ENCODE measurements around the gene AIF1.
"Not testable (repeated sequence)": the region's sequence is repeated elsewhere in the genome, so short reads cannot be mapped to it uniquely, and the experiment has no call there.

AIF1 gene

DNA sequence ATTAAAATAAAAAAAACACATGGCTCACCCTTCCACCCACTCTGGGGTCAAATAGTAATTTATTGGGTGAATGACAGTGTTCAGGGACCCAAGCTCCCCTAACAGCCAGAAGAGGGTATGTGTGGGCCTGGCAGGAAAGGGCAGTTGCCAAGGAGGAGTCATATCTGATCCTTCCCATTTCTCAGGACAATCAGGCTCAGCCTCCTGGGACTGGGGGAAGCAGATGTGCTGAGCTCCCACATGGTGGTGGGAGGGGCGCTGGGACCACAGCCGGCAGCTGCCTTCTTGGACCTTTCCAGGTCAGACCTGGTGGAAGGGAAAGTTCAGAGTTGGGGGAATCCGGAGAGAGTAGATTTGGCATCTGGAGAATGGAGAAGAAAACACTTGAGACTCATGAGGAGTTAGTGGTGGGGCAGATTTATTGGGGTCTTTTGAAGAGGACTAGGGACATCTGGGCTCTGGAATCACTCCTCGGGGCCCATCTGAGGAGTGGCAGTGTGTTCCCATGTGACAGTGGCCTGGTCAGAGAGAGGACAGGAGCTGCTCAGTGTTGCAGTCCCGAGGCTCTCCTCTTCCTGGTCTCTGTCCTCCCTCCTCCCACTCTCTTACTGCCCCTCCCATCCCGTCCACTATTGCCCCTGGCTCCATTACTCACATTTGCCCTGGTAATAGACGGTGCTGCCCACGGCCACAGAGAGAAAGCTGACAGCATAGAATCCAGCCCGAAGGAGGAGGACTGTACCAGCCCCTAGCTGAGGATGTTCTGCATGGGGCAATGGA is 26.0 kb upstream of the AIF1 start:
- H3K9me3 Mint-ChIP-seq: no peaks in the 10 kb centered on the region
- peak overlapping the region; percentile 19 for H3K4me3 Mint-ChIP-seq
- peaks cover 50% of the 10 kb centered on the region for H3K4me1 Mint-ChIP-seq (ENCODE audit: low read depth)
- no peak for DNase-seq (ENCODE audit: low spot score)
- peaks cover 18% of the 10 kb centered on the region for H3K36me3 Mint-ChIP-seq (ENCODE audit: low read depth)
- H3K27me3 Mint-ChIP-seq (ENCODE audit: low read depth): no peaks in the 10 kb centered on the region
- H3K27ac Mint-ChIP-seq: peak overlapping the region; percentile 58

DNA sequence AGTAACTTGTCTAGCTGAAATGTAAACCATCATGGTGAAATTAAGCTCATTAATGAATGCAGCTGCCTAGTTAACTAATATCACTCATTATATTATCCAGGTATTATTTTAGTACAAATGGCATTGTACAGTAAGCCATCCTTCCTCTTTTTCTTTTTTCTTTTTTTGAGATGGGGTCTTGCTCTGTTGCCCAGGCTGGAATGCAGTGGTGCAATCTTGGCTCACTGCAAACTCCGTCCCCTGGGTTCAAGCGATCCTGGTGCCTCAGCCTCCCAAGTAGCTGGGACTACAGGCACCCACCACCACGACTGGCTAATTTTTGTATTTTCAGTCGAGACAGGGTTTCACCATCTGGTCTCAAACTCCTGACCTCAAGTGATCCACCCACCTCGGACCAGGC is 24.3 kb upstream of the AIF1 start:
- not testable (repeated sequence) for H3K9me3 Mint-ChIP-seq; H3K27me3 Mint-ChIP-seq (ENCODE audit: low read depth); DNase-seq (ENCODE audit: low spot score)
- Mint-ChIP-seq H3K36me3 (ENCODE audit: low read depth) (peaks cover 14% of the 10 kb centered on the region), H3K4me3 (peak overlapping the region; percentile 14), H3K4me1 (ENCODE audit: low read depth) (peaks cover 49% of the 10 kb centered on the region), H3K27ac (peak overlapping the region; percentile 35)

DNA sequence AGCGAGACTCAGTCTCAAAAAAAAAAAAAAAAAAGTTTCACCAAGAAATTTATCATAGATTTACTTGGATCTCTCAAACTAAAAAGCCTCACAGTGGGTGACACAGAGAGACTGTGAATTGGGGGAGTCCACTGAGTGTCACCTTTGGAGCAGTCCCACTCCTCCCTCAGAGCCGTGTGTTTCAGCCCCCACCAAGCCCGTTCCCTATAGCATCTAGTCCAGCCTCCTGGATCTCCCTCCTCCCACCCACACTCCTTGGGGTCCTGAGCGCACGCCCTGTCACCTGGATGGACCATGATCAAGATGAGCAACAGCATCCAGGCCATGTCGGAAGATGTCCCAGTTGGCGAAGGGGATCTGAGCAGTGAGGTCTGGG is 22.6 kb upstream of the AIF1 start:
- Mint-ChIP-seq H3K4me3 (peak overlapping the region; percentile 75), H3K27me3 (ENCODE audit: low read depth) (no peaks in the 10 kb centered on the region), H3K36me3 (ENCODE audit: low read depth) (peaks cover 11% of the 10 kb centered on the region), H3K9me3 (no peaks in the 10 kb centered on the region), H3K27ac (peak overlapping the region; percentile 88), H3K4me1 (ENCODE audit: low read depth) (peaks cover 37% of the 10 kb centered on the region)
- DNase-seq (ENCODE audit: low spot score): no peak

DNA sequence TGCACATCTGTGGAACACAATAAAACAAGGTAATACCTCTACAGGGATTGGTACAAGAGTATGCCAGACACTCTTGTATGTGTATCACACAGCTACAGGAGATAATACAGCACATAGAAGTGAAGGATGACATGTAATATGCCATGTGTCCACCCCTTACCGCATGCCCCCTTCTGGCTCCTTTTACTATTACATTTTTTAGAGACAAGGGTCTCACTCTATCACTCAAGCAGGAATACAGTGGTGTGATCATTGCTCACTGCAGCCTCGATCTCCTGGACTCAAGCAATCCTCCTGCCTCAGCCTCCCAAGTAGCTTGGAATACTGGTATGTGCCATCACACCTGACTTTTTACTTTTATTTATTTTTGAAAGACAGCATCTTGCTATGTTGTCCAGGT is 18.0 kb upstream of the AIF1 start:
- H3K27ac Mint-ChIP-seq: peak overlapping the region; percentile 10
- H3K27me3 Mint-ChIP-seq (ENCODE audit: low read depth): no peaks in the 10 kb centered on the region
- DNase-seq (ENCODE audit: low spot score): no peak
- H3K36me3 Mint-ChIP-seq (ENCODE audit: low read depth): no peaks in the 10 kb centered on the region
- H3K9me3 Mint-ChIP-seq: no peaks in the 10 kb centered on the region
- H3K4me3 Mint-ChIP-seq: peak overlapping the region; percentile 34
- H3K4me1 Mint-ChIP-seq (ENCODE audit: low read depth): peaks cover 36% of the 10 kb centered on the region

DNA sequence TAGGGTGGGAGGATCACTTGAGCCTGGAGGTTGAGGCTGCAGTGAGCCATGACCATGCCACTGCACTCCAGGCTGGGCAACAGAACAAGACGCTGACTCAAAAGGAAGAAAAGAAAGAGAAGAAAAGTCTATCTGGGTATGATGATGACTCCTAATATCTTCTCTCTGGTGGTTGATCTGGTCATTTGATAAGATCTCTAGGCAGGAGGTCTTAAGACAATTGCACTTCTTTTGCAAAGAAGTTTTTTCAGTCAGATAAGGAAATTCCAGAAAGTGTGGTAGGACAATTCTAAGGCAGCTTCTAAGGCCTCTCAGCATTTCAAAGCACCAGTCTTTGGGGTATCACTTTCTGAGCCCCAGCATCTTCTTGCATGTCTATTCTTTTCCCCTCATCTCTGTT is 7.7 kb upstream of the AIF1 start:
- Mint-ChIP-seq H3K4me3 (no peak overlapping the region), H3K27ac (peak overlapping the region; percentile 38), H3K9me3 (no peaks in the 10 kb centered on the region), H3K27me3 (ENCODE audit: low read depth) (no peaks in the 10 kb centered on the region), H3K36me3 (ENCODE audit: low read depth) (no peaks in the 10 kb centered on the region), H3K4me1 (ENCODE audit: low read depth) (peaks cover 6% of the 10 kb centered on the region)
- no peak for DNase-seq (ENCODE audit: low spot score)

DNA sequence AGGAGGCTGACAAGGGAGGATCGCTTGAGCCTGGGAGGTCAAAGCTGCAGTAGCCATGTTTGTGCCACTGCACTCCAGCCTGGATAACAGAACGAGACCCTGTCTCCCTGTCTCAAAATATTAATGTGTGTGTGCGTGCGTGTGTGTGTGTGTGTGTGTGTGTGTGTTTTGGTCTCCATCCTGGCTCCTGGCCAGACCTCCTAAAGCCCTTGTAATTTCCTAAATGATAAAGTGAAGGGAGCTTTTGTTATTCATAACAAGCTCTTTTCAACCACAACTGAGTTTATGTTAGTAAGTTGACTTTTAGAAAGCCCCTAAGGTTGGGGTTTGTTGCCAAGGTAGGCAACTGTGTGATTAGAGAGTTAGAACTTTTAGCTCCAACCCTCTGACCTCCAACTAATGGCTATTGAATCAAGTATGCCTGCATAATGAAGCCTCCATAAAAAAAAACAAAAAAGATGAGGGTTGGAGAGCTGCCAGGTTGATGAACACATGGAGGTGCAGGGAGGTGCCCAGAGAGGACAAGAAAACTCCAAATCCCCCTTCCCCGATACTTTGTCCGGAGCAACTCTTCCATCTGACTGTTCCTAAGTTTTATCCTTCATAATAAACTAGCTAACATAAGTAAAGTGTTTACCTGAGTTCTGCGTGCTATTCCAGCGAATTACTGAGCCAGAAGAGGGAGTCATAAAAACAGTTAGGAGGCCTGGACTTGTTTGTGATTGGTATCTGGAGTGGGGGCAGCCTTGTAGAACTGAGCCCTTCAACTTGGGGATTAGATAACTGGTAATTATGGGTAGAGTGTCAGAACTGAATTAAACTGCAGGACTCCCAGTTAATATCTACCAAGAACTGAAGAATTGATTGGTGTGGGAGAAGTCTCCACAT is 5.3 kb upstream of the AIF1 start:
- Mint-ChIP-seq H3K9me3 (no peaks in the 10 kb centered on the region), H3K4me3 (no peak overlapping the region), H3K27ac (no peak overlapping the region), H3K36me3 (ENCODE audit: low read depth) (no peaks in the 10 kb centered on the region), H3K27me3 (ENCODE audit: low read depth) (no peaks in the 10 kb centered on the region), H3K4me1 (ENCODE audit: low read depth) (peaks cover 13% of the 10 kb centered on the region)
- no peak for DNase-seq (ENCODE audit: low spot score)

DNA sequence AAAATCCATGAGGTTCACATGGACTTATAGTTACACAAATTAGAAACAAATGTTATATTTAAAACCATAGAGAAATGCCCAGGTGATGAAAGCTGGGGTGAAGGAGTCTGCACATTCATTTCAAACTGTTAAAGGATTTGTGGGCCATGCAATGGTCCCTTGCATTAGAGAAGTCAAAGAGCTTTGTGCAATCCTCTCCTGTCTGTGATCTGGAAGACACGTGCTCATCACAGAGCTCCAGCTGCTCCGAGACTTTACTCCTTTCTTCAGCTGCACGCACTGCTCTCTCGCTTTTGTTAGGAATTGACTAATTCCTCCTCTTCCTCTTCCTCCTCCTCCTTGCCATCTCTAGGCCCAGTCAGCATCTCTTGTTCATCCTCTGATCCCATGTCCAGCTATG is 4.1 kb upstream of the AIF1 start:
- DNase-seq (ENCODE audit: low spot score): no peak
- Mint-ChIP-seq H3K27me3 (ENCODE audit: low read depth) (no peaks in the 10 kb centered on the region), H3K27ac (no peak overlapping the region), H3K36me3 (ENCODE audit: low read depth) (no peaks in the 10 kb centered on the region), H3K4me3 (no peak overlapping the region), H3K9me3 (no peaks in the 10 kb centered on the region), H3K4me1 (ENCODE audit: low read depth) (peaks cover 23% of the 10 kb centered on the region)

DNA sequence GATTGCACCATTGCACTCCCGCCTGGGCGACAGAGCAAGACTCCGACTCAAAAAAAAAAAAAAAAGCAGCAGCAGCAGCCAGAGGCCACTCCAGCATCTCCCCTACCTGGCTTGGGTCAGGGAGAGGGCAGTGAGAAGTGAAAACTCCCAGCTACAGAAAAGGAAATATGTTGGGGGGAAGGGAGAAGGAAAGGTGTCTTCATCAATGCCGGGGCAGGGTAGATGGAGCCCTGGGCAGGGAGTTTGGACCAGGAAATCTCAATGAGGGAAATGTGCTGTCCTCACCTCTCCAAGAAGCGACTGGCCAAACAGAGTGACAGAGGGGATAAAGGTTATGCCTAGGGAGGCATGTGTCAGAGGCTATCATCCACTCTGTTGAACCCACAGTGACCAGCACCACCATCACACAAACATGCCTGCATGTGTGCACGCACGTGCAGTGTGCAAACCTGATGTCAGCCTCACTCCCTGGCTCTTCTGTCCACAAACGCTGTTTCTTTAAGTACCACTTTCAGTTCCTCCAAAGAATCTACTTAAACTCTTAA is 887 bp upstream of the AIF1 start:
- H3K9me3 Mint-ChIP-seq: no peaks in the 10 kb centered on the region
- H3K4me3 Mint-ChIP-seq: no peak overlapping the region
- H3K27me3 Mint-ChIP-seq (ENCODE audit: low read depth): no peaks in the 10 kb centered on the region
- H3K36me3 Mint-ChIP-seq (ENCODE audit: low read depth): peaks cover 7% of the 10 kb centered on the region
- peaks cover 31% of the 10 kb centered on the region for H3K4me1 Mint-ChIP-seq (ENCODE audit: low read depth)
- no peak overlapping the region for H3K27ac Mint-ChIP-seq
- no peak for DNase-seq (ENCODE audit: low spot score)

DNA sequence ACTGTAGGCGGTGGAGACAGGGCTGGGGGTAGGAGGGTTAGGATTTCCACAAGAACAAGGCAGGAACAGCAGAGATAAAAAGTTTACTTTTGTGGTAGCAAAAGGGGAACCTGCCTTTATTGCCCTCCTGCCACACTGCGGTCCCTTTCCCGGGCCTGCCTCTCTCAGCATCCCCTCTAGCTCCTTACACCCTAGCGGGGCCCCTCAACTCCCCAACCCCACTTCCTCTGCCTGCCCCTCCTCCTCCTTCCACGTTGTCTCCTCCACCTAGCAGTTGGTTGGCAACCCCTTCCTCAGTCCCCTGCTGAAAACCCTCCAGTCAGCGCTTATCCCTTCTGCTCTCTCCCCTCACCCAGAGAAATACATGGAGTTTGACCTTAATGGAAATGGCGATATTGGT is 714 bp downstream of the AIF1 start:
- peak; percentile 18 for DNase-seq (ENCODE audit: low spot score)
- no peaks in the 10 kb centered on the region for H3K9me3 Mint-ChIP-seq
- H3K4me1 Mint-ChIP-seq (ENCODE audit: low read depth): peaks cover 33% of the 10 kb centered on the region
- H3K36me3 Mint-ChIP-seq (ENCODE audit: low read depth): peaks cover 9% of the 10 kb centered on the region
- H3K27me3 Mint-ChIP-seq (ENCODE audit: low read depth): no peaks in the 10 kb centered on the region
- peak overlapping the region; percentile 90 for H3K27ac Mint-ChIP-seq
- peak overlapping the region; percentile 81 for H3K4me3 Mint-ChIP-seq

DNA sequence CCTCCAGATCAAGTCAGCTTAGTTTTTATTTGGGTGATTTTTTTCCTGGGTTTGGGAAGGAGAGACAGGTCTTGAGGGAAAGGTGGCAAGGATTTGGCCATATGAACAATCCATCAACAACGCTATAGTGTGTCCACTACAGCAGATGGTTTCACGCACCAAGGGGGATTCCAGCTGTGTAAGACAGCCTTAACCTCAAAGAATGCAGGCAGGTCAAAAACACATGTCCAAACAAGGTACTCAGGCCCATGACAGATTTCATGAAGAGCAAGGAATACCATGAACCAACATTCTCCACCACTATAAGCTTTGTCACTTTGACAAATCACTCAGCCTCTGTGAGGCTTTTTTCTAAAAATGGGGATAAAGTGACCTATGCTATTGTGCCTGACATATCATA is 2.0 kb downstream of the AIF1 start:
- Mint-ChIP-seq H3K27ac (peak overlapping the region; percentile 90), H3K4me3 (peak overlapping the region; percentile 81), H3K36me3 (ENCODE audit: low read depth) (peaks cover 19% of the 10 kb centered on the region), H3K4me1 (ENCODE audit: low read depth) (peaks cover 41% of the 10 kb centered on the region), H3K27me3 (ENCODE audit: low read depth) (no peaks in the 10 kb centered on the region), H3K9me3 (no peaks in the 10 kb centered on the region)
- no peak for DNase-seq (ENCODE audit: low spot score)

DNA sequence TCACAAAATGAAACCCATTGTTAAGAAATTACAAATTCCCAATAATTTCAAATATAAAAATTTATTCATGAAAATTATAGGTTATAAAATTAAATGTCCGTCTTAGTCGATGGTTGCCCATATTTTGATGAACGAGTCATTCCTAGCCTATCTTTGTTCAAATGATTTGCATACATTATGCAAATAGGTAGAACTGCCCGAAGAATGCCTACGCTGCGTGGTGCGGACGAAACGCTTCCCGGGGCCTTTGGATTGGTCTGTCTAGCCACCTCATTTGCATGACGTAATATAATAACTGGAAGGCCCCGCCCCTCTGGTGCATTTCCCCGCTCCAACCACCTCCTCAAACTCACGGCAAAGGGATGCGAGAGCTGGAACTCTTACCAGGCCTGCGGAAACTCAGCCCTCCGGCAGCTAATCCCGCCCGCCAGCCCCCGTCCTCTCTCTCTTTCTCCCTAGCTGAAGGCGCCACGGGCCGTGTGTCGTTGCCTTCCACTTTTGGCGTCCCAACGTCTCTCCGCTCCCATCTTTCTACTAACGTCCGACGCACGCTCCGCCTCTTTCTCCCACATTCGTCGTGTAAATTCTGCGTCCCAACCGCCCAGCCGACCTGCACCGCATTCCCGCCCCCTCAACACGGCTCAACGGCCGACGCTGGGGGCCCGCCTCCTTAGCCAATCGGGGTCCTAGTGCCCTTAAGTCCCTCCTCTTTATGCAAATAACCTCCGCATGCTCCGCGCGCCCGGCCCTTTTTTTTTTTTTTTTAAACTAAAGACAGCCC is 5.0 kb downstream of the AIF1 start:
- Mint-ChIP-seq H3K27ac (peak overlapping the region; percentile 99), H3K4me3 (peak overlapping the region; percentile 86), H3K9me3 (no peaks in the 10 kb centered on the region), H3K36me3 (ENCODE audit: low read depth) (peaks cover 41% of the 10 kb centered on the region), H3K27me3 (ENCODE audit: low read depth) (no peaks in the 10 kb centered on the region), H3K4me1 (ENCODE audit: low read depth) (peaks cover 44% of the 10 kb centered on the region)
- peak; percentile 98 for DNase-seq (ENCODE audit: low spot score)

DNA sequence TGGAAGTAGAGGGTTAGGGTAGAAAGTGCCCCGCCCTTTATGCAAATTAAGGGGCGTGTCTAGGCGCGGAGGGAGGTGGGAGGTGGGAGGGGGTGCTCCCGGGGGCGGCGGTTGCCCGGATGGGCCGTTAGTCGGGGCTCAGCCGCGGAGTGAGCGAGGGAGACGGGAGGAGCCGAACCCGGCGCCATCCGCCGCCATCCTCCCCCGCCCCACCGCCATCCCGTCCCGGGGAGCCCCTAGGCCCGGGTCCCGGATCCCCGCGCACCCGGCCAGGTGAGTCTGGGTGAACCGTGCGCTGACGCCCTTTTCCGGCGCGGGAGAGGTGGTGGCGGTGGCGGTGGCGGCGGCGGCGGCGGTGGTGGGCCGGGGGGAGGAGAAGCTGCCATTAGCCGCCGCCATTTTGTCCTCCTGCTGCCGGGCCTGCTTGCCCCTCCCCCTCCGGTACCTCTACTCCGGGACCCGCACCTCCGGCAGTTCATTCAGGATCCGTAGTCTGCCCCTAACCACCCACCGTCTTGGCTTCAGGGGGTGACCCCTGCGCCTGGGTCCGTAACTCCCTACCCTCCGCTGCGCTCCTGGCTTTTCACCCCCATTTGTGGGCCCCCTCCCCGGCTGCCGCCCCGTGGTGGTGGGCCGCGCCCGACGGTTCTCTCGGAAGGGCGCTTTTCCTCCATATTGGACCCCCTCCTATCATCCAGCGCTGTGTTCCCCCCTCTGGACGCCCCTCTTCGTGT is 5.7 kb downstream of the AIF1 start, which contains the start of gene PRRC2A:
Gene PRRC2A, plus strand, starts transcription at position 130 of the 734 bp plus-strand sequence. CDS start 2,075 bp downstream, outside the sequence.
- DNase-seq (ENCODE audit: low spot score): no peak
- Mint-ChIP-seq H3K9me3 (no peaks in the 10 kb centered on the region), H3K4me1 (ENCODE audit: low read depth) (peaks cover 38% of the 10 kb centered on the region), H3K27ac (peak within 1 kb of the TSS; percentile 99), H3K36me3 (ENCODE audit: low read depth) (peaks cover 47% of the 10 kb centered on the region), H3K4me3 (peak within 1 kb of the TSS; percentile 90), H3K27me3 (ENCODE audit: low read depth) (no peaks in the 10 kb centered on the region)

DNA sequence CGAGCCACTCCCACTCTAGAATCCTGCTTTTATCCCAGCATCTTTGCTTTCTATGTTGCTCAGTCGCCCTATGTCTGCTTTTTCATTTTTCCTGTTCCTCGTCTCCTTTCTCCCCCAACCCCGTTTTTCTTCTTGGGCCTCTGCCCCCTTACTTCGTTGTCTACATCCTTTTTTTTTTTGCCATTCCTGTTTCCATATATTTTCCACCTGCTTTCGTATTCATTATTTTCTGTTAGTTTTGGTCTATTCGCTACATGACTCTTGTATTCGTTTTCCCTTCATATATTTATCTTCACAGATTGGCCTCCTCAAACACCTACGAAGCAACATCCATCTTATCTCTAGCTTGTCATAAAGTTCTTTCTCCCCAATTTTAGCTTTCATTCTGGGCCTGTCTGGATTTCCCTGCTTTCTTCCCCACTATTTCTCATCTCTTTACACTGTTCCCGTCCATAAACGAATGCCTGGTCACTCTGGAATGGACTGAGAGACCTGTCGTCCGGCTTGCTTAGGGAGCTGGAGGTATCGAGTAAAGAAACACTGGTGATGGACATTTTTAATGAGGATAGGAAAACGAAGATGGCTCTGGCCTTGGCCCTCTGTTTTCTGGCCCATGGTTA is 6.4 kb downstream of the AIF1 start:
- H3K4me3 Mint-ChIP-seq: peak overlapping the region; percentile 90
- DNase-seq (ENCODE audit: low spot score): no peak
- no peaks in the 10 kb centered on the region for H3K9me3 Mint-ChIP-seq
- peaks cover 53% of the 10 kb centered on the region for H3K36me3 Mint-ChIP-seq (ENCODE audit: low read depth)
- peaks cover 33% of the 10 kb centered on the region for H3K4me1 Mint-ChIP-seq (ENCODE audit: low read depth)
- H3K27me3 Mint-ChIP-seq (ENCODE audit: low read depth): no peaks in the 10 kb centered on the region
- H3K27ac Mint-ChIP-seq: peak overlapping the region; percentile 93
